RWPE2 (cell line): ENCODE measurements around the gene XDH.

Experiments
- ATAC-seq: fragments of 200-7000 bp; cut with Tn5 transposase; 3 replicates; pipeline ENCODE4 v1.9.1; 2021; ENCODE audit warnings: low read depth
- DNase-seq: peaks from one replicate; pipeline ENCODE4 v3.0.0-alpha.2; 2020; ENCODE audit warnings: low spot score
- H3K27ac ChIP-seq: fragments of 450-650 bp; 2 replicates; pipeline ENCODE4 v1.5.1; 2017; ENCODE audit warnings: mild to moderate bottlenecking; ENCODE audit not compliant: poor library complexity, severe bottlenecking
- H3K27me3 ChIP-seq: fragments of 250-450 bp; sonication (Bioruptor Pico); 2 replicates; pipeline ENCODE4 v1.5.1; 2021; ENCODE audit warnings: mild to moderate bottlenecking, moderate library complexity; ENCODE audit not compliant: insufficient read depth, poor library complexity, severe bottlenecking
- H3K36me3 ChIP-seq: fragments of 250-450 bp; sonication (Bioruptor Pico); 2 replicates; pipeline ENCODE4 v1.5.1; 2020; ENCODE audit warnings: low read depth, mild to moderate bottlenecking, moderate library complexity
- H3K4me1 ChIP-seq: fragments of 250-450 bp; sonication (Bioruptor Pico); 2 replicates; pipeline ENCODE4 v1.5.1; 2021; ENCODE audit warnings: mild to moderate bottlenecking, moderate library complexity; ENCODE audit not compliant: insufficient read depth, poor library complexity, severe bottlenecking
- H3K4me3 ChIP-seq: fragments of 250-450 bp; sonication (Bioruptor Pico); 2 replicates; pipeline ENCODE4 v1.5.1; 2021; ENCODE audit warnings: mild to moderate bottlenecking, moderate library complexity; ENCODE audit not compliant: severe bottlenecking
- H3K9me3 ChIP-seq: fragments of 250-450 bp; sonication (Bioruptor Pico); 2 replicates; pipeline ENCODE4 v1.5.1; 2021; ENCODE audit warnings: mild to moderate bottlenecking, moderate library complexity; ENCODE audit not compliant: severe bottlenecking
- CTCF ChIP-seq: fragments of 450-650 bp; IDR thresholded peaks from one replicate; pipeline ENCODE4 v1.5.1; 2017; ENCODE audit warnings: mild to moderate bottlenecking, moderate library complexity; ENCODE audit not compliant: poor library complexity, severe bottlenecking

Gene XDH

GRCh38 chr2:31365834-31366505, 48.6 kb downstream of the XDH start:
- H3K9me3 ChIP-seq = no peaks in the 10 kb centered on the region
- H3K4me3 ChIP-seq = no peak overlapping the region
- no peak for TF ChIP-seq CTCF
- H3K4me1 ChIP-seq = no peaks in the 10 kb centered on the region
- ATAC-seq = no peak
- no peak for DNase-seq
- H3K27ac ChIP-seq = no peak overlapping the region
- peaks cover 90% of the 10 kb centered on the region for H3K36me3 ChIP-seq
- H3K27me3 ChIP-seq = no peaks in the 10 kb centered on the region

- no peak for ATAC-seq
- TF ChIP-seq CTCF = no peak
- Histone ChIP-seq H3K4me3 (no peak overlapping the region), H3K9me3 (no peaks in the 10 kb centered on the region), H3K4me1 (no peaks in the 10 kb centered on the region), H3K27ac (no peak overlapping the region), H3K36me3 (peaks cover 84% of the 10 kb centered on the region), H3K27me3 (no peaks in the 10 kb centered on the region)
- DNase-seq = no peak
Measured at GRCh38 chr2:31365348-31365747, 49.2 kb downstream of the XDH start.

GRCh38 chr2:31363956-31364750, 50.4 kb downstream of the XDH start:
- no peak overlapping the region for H3K4me3 ChIP-seq

GRCh38 chr2:31362581-31362980, 52.0 kb downstream of the XDH start:
- Histone ChIP-seq H3K27ac (no peak overlapping the region), H3K4me3 (no peak overlapping the region), H3K4me1 (no peaks in the 10 kb centered on the region), H3K36me3 (peaks cover 77% of the 10 kb centered on the region), H3K27me3 (no peaks in the 10 kb centered on the region), H3K9me3 (no peaks in the 10 kb centered on the region)
- ATAC-seq = no peak
- DNase-seq = no peak
- no peak for TF ChIP-seq CTCF

More at GRCh38 chr2:31363956-31364750, 50.4 kb downstream of the XDH start:
- H3K27me3 ChIP-seq = no peaks in the 10 kb centered on the region
- H3K4me1 ChIP-seq = no peaks in the 10 kb centered on the region
- peaks cover 77% of the 10 kb centered on the region for H3K36me3 ChIP-seq
- DNase-seq (no peak), ATAC-seq (no peak)
- H3K9me3 ChIP-seq = no peaks in the 10 kb centered on the region
- no peak for TF ChIP-seq CTCF
- H3K27ac ChIP-seq = no peak overlapping the region

GRCh38 chr2:31359229-31359628, 55.3 kb downstream of the XDH start:
- DNase-seq (no peak), ATAC-seq (no peak)
- H3K9me3 ChIP-seq = no peaks in the 10 kb centered on the region
- no peaks in the 10 kb centered on the region for H3K27me3 ChIP-seq
- no peaks in the 10 kb centered on the region for H3K4me1 ChIP-seq
- no peak for TF ChIP-seq CTCF
- H3K4me3 ChIP-seq = no peak overlapping the region
- peaks cover 79% of the 10 kb centered on the region for H3K36me3 ChIP-seq
- H3K27ac ChIP-seq = no peak overlapping the region
